ENCODE data around the gene CNNM1.

CNNM1 gene

DNA sequence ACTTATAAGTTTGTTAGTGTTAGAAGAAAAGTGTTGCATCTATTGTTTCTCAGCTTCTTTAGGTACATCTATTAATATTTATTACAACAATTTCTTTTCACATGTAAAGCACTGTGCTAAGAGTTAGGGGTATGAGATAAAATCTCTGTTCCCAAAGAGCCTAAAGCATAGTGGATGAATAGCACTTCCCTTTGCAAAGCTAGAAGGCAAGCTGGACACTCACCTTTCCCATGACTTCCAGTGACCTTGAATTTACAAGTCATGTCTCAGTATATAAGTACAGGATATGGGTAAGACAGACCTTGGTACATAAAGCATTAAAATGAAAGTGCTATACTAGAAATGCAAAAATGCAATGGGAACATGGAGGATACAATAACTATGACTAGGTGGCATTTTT lies 8.7 kb downstream of the CNNM1 start:
- no peak for DNase-seq (ENCODE audit: low read depth)

DNA sequence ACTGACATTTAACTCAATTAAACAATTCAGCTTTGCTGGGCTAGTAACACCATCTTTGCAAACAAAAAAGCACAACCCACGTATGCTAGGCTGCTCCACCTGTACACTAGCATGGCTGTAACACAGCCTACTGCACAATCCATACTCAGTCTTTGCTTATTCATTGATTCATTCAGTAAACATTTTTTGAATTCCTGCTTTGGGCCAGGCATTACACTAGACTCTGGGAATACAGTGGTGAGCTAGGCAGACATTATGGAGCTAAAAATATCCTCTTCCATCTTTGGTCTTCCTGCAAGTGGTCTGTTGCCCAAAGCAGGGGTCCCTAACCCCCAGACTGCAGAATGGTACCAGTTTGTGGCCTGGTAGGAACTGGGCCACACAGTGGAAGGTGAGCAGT lies 9.9 kb downstream of the CNNM1 start:
- DNase-seq (ENCODE audit: low read depth) = no peak

DNA sequence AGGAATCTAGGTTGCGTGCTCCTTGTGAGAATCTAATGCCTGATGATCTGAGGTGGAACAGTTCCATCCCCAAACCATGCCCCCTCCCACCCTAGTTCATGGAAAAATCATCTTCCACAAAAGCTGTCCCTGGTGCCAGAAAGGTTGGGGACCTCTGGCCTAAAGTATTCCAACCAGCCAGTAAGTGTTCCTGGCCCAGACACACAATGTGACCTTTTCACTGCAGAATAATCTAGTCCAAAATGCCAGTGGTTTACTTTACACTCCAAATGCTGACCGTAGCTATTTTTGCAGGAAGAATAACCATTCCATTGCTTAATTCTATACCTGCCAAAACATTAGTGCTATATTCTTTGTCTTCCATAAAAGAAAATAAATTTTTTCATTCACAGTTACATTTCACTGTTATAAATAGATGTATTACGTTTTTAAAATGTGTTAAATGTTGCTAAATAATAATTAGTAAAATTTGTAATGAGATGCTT lies 10.4 kb downstream of the CNNM1 start:
- DNase-seq (ENCODE audit: low read depth) = no peak

DNA sequence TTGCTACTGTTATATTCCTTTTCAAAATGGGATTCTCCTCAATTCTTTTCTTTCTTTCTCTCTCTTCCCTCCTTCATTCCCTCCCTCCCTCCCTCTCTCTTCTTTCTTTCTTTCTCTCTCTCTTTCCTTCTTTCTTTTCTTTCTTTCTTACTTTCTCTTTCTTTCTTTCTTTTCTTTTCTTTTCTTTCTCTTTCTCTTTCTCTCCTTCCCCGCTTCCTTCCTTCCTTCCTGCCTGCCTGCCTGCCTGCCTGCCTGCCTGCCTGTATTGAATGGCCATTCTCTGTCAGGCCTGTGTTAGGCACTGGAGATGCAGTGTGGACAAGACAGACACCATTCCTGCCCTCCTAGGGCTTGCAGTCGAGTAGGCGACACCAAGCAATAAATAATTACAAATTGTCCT lies 11.5 kb downstream of the CNNM1 start:
- DNase-seq (ENCODE audit: low read depth) = no peak

DNA sequence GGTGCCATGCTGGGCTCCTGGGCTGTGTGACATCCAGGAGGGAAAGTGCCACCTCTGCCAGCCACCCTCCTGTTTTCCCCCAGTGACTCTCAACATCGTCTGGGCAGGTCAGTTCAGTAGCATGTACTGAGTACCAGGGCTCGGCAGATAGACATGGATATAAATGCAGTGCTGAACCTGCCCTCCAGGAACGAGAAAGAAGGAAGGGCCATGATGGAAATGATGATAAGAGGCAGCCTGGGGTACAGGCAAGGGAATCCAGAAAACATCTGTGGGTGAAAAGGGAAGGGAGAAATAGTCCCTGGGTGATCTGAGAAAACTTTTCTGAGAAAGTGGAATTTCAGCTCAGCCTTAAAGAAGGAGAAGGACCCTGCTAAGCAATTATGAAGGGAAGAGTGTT lies 12.1 kb downstream of the CNNM1 start:
- DNase-seq (ENCODE audit: low read depth) = no peak

DNA sequence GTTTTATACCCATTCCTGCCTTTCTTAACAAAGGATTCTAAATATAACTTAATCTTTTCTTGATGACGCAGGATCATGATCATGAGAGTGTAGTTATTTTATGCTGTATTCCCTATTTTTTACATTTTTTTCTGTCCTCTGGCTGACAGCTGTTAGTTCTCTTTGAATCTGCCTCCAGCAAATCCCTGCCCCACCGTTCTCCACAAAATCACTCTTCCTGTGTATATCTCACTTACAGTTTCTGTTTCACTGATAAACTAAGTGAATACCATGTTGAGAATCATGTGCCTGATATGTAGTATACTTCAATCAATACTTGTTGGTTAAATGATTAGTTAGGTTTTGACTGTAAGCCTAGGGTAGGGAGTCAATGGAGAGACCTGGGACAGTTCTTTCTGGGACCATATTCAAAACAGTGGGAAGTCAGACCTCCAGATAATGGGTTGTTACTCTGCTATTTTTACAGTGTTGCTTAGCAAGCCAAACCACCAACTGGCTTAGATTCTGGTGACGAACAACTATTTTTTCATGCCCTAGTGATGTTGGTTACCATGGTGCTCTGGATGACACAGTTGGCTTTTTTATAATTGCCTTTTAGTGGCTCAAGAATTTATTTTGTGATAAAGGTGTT lies 12.8 kb downstream of the CNNM1 start:
- no peak for DNase-seq (ENCODE audit: low read depth)

DNA sequence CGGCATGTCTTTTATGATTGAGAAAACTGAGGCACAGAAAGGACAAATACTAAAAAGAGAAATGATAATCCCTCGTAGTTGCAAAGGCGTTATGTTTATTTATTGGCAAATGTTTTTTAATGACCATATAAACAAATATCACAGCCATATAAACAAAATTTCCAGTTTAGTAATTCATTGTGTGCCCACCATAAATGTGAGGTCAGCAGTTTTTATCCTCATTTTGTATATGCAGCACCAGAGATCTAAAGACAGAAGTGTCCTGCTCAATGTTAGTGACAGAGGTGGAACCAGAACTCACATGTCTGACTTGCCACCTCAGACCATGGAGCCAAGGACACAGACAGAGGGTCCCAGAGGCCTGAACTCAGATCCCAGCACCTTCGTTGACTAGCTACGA lies 14.1 kb downstream of the CNNM1 start:
- no peak for DNase-seq (ENCODE audit: low read depth)

DNA sequence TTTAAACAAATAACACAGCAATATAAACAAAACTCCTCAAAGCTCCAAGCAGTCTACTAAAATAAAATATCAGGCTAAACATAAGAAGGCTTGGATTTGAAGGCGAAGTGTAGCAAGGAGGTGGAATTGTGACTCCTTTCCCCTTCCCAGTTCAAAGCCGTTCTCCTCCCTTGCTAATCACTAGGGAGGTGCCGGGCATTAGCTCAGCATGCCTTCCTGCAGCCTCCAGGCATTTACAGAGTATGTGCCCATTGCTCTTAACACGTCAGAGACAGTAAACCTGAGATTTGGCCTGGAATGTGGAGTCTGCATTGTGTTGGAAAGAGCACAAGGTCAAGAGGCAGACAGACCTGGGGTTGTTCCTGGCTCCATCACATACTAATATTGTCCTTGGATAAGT lies 15.6 kb downstream of the CNNM1 start:
- DNase-seq (ENCODE audit: low read depth) = no peak

DNA sequence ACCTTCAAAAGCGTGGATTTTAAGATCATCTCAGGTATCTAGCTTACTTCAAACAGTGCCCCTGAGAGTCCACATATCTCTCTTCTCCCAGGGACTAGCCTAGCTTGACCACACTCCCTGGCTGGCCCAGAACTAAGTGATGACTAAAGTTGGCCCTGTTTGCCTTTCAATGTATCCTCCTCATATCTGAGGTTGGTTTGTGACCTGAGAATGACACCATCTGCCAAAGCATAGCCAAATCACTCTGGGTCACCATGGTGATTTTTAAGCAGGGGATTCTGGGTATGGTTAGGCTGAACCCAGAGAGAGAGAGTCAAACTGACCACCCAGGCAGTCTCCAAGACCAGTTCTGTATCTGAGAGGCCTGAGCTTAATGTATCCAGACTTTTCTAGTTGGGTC lies 16.2 kb downstream of the CNNM1 start:
- no peak for DNase-seq (ENCODE audit: low read depth)

DNA sequence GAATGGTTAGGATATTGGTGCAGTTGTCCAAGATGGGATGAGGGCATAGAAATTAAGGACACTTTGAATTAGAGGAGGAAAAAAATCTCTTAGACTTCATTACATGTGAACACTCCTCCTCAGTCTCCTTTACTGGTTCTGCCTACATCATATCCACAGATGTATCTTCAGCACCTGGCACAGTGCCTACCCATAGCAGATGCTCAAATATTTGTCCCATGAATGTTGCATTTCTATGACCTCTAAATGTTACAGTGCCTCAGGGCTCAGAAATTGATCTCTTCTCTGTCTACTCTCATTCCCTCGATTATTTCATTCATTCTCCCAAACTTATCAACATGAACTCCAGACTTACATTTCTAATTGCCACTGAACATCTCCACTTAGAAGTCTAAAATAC lies 17.1 kb downstream of the CNNM1 start:
- no peak for DNase-seq (ENCODE audit: low read depth)

DNA sequence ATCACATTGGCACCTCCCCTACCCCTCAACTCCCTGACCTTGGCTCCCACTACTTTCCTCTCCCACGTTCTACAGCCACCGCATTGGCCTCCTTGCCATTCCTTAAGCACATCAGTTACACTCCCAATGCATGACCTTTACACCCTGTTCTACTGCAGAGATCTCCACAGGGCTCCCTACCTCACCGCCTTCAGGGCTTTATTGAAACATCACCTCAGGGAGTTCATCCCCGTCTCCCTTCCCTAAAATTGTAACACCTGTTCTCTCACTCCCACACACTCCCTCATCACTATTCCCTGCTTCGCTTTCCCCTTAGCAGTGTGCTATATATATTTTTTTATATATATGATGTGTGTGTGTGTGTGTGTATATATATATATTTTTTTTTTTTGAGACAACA lies 18.5 kb downstream of the CNNM1 start:
- DNase-seq (ENCODE audit: low read depth) = no peak

DNA sequence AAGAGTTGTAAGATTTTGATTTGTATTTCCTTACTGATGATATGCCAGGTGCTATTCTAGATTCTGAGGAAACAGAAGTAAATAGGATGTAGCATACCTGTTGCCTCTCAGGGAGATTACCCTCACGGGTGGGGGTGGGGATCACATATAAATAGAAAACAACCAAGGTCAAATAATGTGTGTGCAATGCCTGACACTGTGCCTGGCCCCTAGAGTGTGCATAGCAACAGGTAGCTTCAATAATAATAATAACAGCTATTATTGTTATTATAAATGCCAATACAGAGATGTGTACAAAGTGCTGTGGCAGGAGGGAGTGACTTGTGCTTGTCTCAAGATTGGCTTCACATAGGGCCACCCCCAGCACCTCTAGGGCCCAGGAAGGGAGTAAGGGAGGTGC lies 24.0 kb downstream of the CNNM1 start:
- no peak for DNase-seq (ENCODE audit: low read depth)

DNA sequence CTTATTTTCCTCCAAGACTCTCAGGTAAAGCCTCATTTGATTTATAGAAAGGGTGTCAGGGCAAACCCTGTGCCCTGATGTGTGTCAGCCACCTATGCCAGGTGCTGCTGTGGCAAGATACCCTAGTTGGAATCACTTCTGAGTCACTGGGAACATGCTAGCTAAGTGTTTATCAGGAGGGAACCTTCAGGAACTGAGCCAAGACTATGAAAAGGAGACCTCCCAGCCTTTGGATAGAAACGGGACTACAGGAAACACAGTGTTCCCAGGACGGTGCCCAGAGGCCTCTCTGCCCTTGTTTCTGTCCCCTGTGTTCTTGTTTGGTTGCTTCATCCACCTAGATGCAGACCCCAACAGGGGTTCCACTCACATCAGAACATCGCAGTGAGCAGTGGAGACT lies 28.5 kb downstream of the CNNM1 start:
- DNase-seq (ENCODE audit: low read depth) = no peak

DNA sequence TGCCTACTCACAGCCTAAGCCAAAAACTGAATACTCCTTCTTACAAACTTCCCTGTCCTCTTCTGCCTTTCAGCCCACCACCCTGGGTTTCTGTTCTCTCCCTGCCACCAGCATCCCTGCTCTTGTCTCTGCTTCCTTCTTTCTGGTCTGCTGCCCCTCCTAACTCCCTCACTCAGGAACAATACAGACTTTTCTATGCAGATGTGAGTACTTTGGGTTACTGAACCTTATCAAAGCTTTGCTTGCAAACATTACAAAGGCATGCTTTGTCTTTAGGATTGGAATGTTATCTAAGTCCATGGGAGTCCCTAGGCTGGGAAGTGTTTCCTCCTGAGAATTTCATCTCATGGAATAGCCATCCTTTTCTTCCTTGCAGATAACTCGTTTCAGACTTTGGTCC lies 28.9 kb downstream of the CNNM1 start:
- no peak for DNase-seq (ENCODE audit: low read depth)

DNA sequence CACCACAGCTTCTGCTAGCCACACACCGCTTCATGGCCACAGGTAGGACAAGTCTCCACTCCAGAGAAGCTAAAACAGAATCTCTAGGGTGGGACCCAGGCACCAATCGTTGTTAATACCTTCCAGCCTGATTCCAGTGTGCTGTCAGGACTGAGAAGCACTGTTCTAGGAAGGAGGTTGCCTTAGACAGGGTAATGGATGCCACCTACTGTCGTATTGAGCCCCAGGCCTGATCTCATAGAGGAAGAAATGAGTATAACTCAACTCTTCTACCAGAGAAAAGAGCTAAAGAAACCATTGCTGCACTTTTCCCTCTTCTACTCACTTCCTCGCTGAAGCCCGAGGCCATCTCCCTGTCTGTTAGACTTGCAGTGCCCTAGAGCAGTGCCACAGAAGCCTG lies 31.8 kb downstream of the CNNM1 start:
- no peak for DNase-seq (ENCODE audit: low read depth)

DNA sequence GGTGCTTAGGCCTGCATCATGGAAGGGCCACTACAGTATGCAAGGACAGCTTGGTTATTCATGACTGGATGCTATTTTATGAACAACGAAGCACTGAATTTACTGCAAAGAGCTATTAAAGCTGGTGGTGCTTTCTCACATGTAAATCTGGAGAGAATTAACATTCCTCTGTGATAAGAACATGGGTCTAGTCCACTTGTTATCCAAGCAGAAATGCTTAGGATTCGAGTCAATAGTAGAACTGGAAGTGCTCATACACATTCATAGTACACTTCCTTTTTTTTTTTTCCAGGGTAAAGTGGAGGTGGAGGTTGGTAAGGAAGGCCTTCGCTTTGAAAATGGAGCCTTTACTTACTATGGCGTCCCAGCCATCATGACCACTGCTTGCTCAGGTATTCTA lies 35.0 kb downstream of the CNNM1 start:
- no peak for DNase-seq (ENCODE audit: low read depth)

DNA sequence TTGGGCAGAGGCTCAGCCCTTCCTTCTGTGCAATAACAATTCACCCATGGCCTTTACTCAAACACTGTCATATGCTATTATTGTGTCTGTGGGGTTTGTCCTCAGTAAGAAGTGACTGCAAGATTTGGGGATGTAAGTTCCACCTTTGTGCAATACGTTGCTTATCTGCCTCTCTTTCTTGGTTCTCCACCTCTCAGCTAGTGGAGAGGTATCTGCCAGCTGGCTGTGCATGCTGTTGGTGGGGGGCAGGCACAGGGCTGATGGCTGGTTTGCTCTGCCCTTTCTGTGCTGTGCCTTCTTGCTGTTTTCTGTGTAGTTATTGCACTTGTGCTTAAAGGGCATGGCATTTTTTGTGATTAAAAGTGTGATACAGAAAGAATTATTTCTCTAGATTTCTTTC lies 36.2 kb downstream of the CNNM1 start:
- DNase-seq (ENCODE audit: low read depth) = no peak

DNA sequence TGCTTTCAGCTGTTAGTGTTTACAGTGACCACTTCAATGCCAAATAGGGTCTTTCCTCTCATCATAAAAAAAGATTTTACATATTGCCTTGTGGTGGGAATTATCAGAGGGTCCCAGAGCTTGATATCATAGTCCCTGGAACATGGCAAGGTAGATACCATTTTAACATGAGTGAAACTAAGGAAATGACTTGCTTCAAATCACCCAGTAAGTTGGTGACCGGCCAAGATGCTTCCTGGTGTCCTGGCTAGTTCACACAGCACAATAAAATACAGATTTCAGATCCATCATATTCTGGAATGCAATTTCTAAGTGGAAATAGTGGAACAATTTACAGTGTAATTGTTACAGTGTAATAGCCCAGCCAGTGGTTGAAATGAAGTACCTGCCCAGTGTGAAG lies 36.6 kb downstream of the CNNM1 start:
- DNase-seq (ENCODE audit: low read depth) = no peak

DNA sequence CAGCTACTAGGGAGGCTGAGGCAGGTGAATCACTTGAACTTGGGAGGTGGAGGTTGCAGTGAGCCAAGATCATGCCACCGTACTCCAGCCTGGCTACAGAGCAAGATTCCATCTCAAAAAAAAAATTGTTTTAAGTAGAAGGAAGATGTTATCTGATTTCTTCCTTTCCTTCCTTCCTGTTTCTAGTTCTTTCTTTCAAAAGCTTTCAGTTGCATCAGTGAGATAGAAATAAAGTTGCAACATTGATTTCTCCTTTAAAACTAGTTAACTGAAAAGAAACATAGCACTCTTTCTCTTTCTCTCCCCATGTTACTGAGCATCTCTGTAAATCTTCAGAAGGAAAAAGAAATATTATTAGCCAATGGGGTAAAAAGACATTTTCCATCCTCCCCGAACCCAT lies 37.5 kb downstream of the CNNM1 start:
- no peak for DNase-seq (ENCODE audit: low read depth)

DNA sequence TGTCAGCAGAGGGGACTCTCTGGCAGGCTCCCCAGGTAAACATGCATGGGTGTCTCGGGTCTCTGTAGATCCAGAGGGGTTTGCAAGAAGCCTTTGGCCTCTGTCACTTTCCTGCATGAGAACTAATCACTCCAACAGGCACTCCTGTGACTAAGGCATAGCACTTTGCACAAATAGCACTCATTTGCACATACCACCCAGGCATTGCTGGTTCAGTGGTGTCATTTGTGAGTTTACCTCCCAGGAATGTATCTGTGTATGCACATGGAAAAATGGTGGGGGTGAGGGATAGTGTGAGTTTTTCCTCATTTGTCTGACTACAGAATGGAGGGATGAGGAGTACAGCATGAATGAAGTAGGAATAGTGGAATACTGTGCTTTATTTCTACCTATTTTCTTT lies 39.5 kb downstream of the CNNM1 start:
- no peak for DNase-seq (ENCODE audit: low read depth)

DNA sequence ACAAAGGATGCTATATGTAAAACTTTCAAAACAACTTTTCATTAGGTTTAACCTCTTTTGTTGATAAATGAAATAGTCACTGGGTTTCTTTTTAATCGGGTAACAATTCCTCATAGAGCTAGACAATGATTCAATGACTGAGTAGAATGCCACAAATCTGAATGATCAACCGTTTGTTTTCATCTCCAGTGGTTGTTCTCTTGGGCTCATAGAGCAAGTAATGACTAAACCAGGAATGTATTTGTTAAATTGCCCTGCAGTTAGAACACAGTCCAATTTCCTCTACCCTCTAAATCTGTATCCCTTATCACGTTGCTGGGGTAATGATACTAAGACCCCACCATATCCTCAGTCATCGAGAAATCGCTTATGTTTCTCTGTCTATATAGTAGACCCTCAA lies 40.0 kb downstream of the CNNM1 start:
- no peak for DNase-seq (ENCODE audit: low read depth)

DNA sequence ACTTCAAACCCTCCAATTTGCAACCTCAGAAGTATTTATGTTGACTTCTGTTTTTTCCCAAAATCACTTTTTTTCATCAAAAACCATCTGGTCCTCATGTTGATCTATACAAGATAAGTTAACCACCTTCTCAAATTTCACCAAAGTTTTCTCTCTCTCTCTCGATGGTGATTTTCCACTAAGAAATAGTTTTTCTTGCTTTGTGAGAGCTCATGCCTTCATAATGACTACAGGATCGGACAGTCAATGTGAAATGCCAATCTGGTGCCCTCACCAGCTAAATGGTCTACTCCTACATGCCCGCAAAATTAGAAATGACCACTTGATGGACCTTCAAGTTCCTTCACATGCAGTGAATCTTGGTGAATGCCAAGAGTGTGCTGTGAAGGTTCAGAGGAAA lies 40.4 kb downstream of the CNNM1 start:
- DNase-seq (ENCODE audit: low read depth) = no peak

DNA sequence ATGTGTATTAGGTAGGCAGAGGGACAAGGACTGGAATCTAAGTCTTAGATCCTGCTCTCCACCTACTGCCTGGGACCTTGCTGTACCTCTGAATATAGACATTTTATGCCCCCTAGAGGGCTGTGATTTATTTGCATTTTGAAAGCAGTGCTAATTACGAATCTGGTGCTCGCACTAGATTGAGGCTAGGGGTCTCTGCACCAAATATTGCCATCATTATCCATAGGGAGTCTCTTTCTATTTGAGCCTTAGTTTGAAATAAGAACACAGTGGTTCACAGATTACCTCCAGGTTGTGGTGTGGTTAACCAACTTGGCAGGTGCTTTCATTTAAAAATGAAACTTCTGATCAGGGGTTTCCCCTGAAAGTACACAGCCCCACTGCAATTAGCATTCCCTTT lies 41.8 kb downstream of the CNNM1 start:
- DNase-seq (ENCODE audit: low read depth) = peak; percentile 8

DNA sequence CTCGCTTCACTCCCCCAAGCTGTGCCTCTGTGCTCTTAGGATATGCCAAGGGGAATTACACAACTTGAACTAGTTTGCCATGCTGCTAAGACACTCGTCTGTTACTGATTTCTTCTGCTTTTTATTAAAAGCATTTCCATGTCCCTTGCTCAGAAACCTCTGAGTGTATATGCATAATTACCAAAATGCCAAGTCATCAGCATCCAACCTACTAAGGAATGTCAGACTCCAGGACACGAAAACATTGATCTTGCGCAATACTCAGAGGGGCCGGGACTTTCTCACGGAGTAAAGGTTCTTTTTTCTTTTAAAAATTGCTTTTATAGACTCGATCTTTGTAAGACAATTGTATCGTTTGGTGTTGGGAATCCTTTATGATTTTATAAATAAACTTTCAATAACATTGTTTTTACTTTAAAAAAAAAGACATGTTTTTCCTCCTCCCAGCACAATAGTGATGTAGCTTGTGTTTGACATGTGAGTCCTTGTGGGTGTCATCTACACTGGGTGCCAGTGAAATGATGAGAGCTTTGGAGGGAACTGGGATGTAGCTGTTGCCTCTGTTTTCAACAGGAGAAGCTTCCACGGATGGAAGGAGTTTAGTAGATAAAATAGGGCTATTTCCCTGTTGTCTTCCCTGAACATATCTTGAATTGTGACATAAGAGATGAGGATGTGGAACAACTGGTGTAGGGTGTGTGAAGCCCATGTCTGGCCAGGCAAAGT lies 43.6 kb downstream of the CNNM1 start:
- DNase-seq (ENCODE audit: low read depth) = no peak
